Transverse colon (tissue), 4 donors: ENCODE results near the gene RGS19. TPM values are rescaled to one million over a fixed set of nuclear protein-coding genes. Genes with fewer than 3 reads are reported as not detected.

ENCODE experiments used
- DNase-seq: peaks from one replicate; pipeline ENCODE4 v3.0.0-alpha.2; 2019
- H3K27ac ChIP-seq, 4 donors: fragments of 200-600 bp; sonication (generic); 2 replicates each; pipeline ENCODE4 v1.5.1; 2016 to 2018; ENCODE audit warnings: inconsistent platforms in 4 of 4
- H3K27me3 ChIP-seq: fragments of 200-600 bp; sonication (generic); 2 replicates; pipeline ENCODE4 v1.5.1; 2017; ENCODE audit warnings: inconsistent platforms
- H3K36me3 ChIP-seq, 4 donors: fragments of 200-600 bp; sonication (generic); 2 replicates each; pipeline ENCODE4 v1.5.1; 2017 to 2019; ENCODE audit warnings: inconsistent platforms in 4 of 4
- H3K4me1 ChIP-seq, 4 donors: fragments of 200-600 bp; sonication (generic); 2 replicates each; pipeline ENCODE4 v1.5.1; 2017 to 2020; ENCODE audit warnings: inconsistent platforms in 4 of 4
- H3K4me3 ChIP-seq, 4 donors: fragments of 200-600 bp; sonication (generic); 1 replicate in 1 of 4; 2 replicates in 3 of 4; pipeline versions ENCODE4 v1.5.1 to v1.6.1; 2017 to 2019; ENCODE audit warnings: inconsistent platforms in 4 of 4
- H3K9me3 ChIP-seq, 2 donors: fragments of 200-600 bp; sonication (generic); 2 replicates each; pipeline ENCODE4 v1.5.1; 2017 to 2019; ENCODE audit warnings: inconsistent platforms in 2 of 2
- EP300 ChIP-seq: sonication (generic); formaldehyde crosslinking; IDR thresholded peaks from one replicate; pipeline ENCODE4 v1.6.1; 2017; ENCODE audit warnings: antibody characterized with exemption, low read depth
- POLR2A ChIP-seq: fragments of 450-650 bp; IDR thresholded peaks from one replicate; pipeline ENCODE4 v1.6.1; 2016; ENCODE audit warnings: antibody characterized with exemption, mild to moderate bottlenecking, moderate library complexity
- POLR2AphosphoS5 ChIP-seq, 3 donors: sonication (generic); formaldehyde crosslinking; IDR thresholded peaks; one replicate each; pipeline ENCODE4 v1.6.1; 2016; ENCODE audit warnings: antibody characterized with exemption in 3 of 3
- WGBS, 2 donors: methylation state at CpG; one replicate each; pipeline ENCODE4 v1.1.5; 2018; ENCODE audit warnings: low coverage in 1 of 2; 5-methylcytosine and 5-hydroxymethylcytosine counted together
- in situ Hi-C, 4 donors: fragments of 200-750 bp; cut with MboI; loops; one replicate each; pipeline versions ENCODE4 v1.15.0 to v1.15.1; 2017; ENCODE audit warnings: low sequenced_read_pairs in 3 of 4, low pct_ligation_motif_present in 1 of 4, low pct_unique_long_range_greater_than_20kb in 1 of 4
- intact Hi-C: fragments of 100-400 bp; cut with DNase I; formaldehyde crosslinking; loops from one replicate; pipeline ENCODE4 v1.15.1; 2023; ENCODE audit warnings: low total_unique reads
- total RNA-seq, 4 donors: library from RNA; depleted of rRNA; stranded (reverse); fragments of >200 nt; gene quantifications; one replicate each; pipeline ENCODE4 v1.1.0, GENCODE V29; 2016
- TF ChIP-seq, protein P1 (sequence below), 5 experiments: fragments of 200-600 bp in 3 of 5; fragments of 450-650 bp in 2 of 5; sonication (generic) in 3 of 5; IDR thresholded peaks; 1 replicate in 2 of 5; 2 replicates in 3 of 5; pipeline ENCODE4 v1.5.1; 2016 to 2017; ENCODE audit warnings: antibody characterized with exemption in 5 of 5, inconsistent platforms in 3 of 5, mild to moderate bottlenecking in 2 of 5, moderate library complexity in 1 of 5

RGS19 gene
- total RNA-seq, 4 donors from 2014 or later: 5.5 to 37.4 (median 10.8) TPM; not detected in 1

DNA sequence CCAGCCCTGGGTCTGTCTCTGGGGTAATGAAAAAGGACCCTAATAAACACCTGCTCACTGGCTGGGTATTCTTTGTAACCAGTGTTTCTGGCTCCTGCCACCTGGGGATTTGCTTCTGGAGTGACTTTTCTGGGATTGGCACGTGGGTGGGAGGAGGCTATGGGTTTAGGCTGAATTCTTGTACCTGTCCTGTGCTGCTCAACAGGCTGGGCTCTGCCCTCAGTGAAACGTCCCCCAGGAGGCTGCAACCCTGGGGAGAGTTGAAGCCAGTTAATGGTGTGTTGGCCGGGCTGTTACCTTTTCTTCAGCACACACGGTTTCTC, 21.2 kb upstream of the RGS19 start:
- Histone ChIP-seq H3K27ac (no peak overlapping the region), H3K27me3 (peaks cover 44% of the 10 kb centered on the region), H3K36me3 (no peaks in the 10 kb centered on the region), H3K9me3 (no peaks in the 10 kb centered on the region), H3K4me1 (peaks cover 0 to 10% (median 7%) of the 10 kb centered on the region in 4 donors), H3K4me3 (no peak overlapping the region)
- 0 to 69% methylated on average over 1 to 4 of the region's 4 CpGs for WGBS, 2 donors
- no peak for DNase-seq
- TF ChIP-seq, protein P1, sequence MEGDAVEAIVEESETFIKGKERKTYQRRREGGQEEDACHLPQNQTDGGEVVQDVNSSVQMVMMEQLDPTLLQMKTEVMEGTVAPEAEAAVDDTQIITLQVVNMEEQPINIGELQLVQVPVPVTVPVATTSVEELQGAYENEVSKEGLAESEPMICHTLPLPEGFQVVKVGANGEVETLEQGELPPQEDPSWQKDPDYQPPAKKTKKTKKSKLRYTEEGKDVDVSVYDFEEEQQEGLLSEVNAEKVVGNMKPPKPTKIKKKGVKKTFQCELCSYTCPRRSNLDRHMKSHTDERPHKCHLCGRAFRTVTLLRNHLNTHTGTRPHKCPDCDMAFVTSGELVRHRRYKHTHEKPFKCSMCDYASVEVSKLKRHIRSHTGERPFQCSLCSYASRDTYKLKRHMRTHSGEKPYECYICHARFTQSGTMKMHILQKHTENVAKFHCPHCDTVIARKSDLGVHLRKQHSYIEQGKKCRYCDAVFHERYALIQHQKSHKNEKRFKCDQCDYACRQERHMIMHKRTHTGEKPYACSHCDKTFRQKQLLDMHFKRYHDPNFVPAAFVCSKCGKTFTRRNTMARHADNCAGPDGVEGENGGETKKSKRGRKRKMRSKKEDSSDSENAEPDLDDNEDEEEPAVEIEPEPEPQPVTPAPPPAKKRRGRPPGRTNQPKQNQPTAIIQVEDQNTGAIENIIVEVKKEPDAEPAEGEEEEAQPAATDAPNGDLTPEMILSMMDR (IDR thresholded peaks at IDR 0.05): no peak
- TF ChIP-seq POLR2A (no peak), EP300 (no peak), POLR2AphosphoS5 (IDR thresholded peaks at IDR 0.05) (no peak)
- intact Hi-C loops: no loop called here
- in situ Hi-C loops: no loop called here

DNA sequence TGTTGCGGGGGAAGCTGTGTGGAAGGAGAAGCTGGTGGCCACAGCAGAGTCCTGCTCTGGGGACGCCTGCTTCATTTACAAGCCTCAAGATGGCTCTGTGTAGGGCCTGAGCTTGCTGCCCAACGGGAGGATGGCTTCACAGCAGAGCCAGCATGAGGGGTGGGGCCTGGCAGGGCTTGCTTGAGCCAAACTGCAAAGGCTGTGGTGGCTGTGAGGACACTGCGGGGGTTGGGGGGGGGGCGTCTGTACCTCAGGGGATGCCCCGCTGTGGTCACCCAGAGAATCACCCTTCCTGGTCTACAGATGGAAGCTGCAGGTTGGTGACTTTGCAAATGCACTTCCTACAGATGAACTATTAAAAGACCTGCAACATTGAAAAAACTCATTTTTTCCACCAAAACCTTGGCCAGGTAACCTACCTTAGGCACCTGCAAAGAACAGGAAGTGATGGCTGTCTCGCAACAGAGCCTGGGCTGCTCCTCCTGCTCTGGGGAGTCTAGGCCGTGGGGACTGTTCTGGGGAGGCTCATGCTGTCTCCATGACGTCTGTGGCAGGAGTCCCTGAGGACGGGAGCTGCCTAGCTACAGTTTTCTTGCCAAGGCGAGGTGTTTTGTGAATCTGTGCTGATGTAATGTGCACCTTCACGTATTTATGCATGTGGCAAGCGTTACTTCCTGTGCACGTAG, 20.7 kb upstream of the RGS19 start:
- Histone ChIP-seq H3K4me3 (no peak overlapping the region), H3K9me3 (no peaks in the 10 kb centered on the region), H3K27ac (no peak overlapping the region), H3K27me3 (peaks cover 44% of the 10 kb centered on the region), H3K36me3 (no peaks in the 10 kb centered on the region), H3K4me1 (peaks cover 0 to 10% (median 7%) of the 10 kb centered on the region in 4 donors)
- intact Hi-C loops (no loop called here), in situ Hi-C loops (no loop called here)
- no peak for TF ChIP-seq POLR2A
- TF ChIP-seq, protein P1 (IDR thresholded peaks at IDR 0.05): no peak
- TF ChIP-seq EP300: no peak
- TF ChIP-seq POLR2AphosphoS5 (IDR thresholded peaks at IDR 0.05): no peak
- 59 to 66% methylated on average over 3 to 14 of the region's 14 CpGs for WGBS, 2 donors
- DNase-seq: no peak

DNA sequence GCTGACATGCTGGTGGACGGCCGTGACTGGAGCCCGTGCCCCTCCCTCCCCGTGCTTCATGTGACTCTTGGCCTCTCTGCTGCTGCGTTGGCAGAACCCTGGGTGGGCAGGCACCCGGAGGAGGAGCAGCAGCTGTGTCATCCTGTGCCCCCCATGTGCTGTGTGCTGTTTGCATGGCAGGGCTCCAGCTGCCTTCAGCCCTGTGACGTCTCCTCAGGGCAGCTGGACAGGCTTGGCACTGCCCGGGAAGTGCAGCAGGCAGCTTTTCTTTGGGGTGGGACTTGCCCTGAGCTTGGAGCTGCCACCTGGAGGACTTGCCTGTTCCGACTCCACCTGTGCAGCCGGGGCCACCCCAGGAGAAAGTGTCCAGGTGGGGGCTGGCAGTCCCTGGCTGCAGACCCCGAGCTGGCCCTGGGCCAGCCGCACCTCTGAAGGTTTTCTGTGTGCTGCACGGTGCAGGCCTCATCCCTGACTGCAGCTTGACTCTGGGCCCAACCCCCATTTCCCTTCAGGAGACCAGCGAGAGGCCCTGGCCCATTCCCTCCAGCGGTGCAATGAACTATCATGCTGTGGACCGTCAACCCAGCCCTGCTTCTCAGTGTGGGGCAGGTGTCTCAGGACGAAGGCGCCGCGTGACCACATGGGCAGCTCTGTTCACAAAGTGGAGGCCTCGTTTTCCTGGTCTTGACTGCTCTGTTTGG, 19.9 kb upstream of the RGS19 start:
- DNase-seq: no peak
- WGBS, 2 donors: 75% methylated on average over 15 of the region's 21 CpGs; no CpG with 5 or more reads in 1 of the 2 donors
- Histone ChIP-seq H3K27me3 (peaks cover 44% of the 10 kb centered on the region), H3K9me3 (no peaks in the 10 kb centered on the region), H3K4me1 (peaks cover 0 to 10% (median 7%) of the 10 kb centered on the region in 4 donors), H3K27ac (no peak overlapping the region), H3K36me3 (no peaks in the 10 kb centered on the region), H3K4me3 (no peak overlapping the region)
- TF ChIP-seq, protein P1 (IDR thresholded peaks at IDR 0.05): no peak
- no peak for TF ChIP-seq POLR2A
- no peak for TF ChIP-seq POLR2AphosphoS5 (IDR thresholded peaks at IDR 0.05)
- TF ChIP-seq EP300: no peak
- intact Hi-C loops: no loop called here
- in situ Hi-C loops: no loop called here

DNA sequence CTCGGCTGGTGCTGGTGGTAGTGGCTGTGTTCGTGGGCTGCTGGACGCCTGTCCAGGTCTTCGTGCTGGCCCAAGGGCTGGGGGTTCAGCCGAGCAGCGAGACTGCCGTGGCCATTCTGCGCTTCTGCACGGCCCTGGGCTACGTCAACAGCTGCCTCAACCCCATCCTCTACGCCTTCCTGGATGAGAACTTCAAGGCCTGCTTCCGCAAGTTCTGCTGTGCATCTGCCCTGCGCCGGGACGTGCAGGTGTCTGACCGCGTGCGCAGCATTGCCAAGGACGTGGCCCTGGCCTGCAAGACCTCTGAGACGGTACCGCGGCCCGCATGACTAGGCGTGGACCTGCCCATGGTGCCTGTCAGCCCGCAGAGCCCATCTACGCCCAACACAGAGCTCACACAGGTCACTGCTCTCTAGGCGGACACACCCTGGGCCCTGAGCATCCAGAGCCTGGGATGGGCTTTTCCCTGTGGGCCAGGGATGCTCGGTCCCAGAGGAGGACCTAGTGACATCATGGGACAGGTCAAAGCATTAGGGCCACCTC, 19.2 kb upstream of the RGS19 start:
- Histone ChIP-seq H3K4me3 (no peak overlapping the region), H3K36me3 (no peaks in the 10 kb centered on the region), H3K4me1 (peaks cover 0 to 10% (median 7%) of the 10 kb centered on the region in 4 donors), H3K27ac (no peak overlapping the region), H3K27me3 (peaks cover 38% of the 10 kb centered on the region), H3K9me3 (no peaks in the 10 kb centered on the region)
- WGBS, 2 donors: 94% methylated on average over 28 of the region's 28 CpGs; no CpG with 5 or more reads in 1 of the 2 donors
- TF ChIP-seq EP300: no peak
- intact Hi-C loops (no loop called here), in situ Hi-C loops (no loop called here)
- DNase-seq: no peak
